Stimulated activated naive CD4-positive, alpha-beta T cell (primary cell): ENCODE results near the gene DAAM1.

ENCODE experiments used
- DNase-seq, 6 experiments: peaks; one replicate each; lab custom pipeline; 2025; lab: John Stamatoyannopoulos, UW

Gene DAAM1

DNA sequence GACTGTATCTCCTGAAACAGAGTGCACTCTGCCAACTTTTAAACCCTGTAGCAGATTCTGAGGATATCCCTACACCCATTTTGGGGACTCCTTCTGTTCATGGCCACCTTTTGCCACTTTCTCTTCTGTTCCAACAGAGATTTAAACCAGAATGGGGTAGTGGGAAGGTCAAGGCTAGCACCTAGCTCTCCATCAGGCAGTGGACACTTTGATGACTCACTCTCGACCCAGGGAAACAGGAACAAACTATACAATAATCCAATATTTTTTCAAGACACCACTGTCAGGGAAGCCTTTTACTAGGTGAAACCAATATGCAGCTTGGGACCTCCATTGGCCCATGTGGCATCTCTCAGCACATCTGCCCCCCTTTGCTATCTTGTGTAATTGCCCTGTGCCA, 103.6 kb downstream of the DAAM1 start:
- no peak for DNase-seq

DNA sequence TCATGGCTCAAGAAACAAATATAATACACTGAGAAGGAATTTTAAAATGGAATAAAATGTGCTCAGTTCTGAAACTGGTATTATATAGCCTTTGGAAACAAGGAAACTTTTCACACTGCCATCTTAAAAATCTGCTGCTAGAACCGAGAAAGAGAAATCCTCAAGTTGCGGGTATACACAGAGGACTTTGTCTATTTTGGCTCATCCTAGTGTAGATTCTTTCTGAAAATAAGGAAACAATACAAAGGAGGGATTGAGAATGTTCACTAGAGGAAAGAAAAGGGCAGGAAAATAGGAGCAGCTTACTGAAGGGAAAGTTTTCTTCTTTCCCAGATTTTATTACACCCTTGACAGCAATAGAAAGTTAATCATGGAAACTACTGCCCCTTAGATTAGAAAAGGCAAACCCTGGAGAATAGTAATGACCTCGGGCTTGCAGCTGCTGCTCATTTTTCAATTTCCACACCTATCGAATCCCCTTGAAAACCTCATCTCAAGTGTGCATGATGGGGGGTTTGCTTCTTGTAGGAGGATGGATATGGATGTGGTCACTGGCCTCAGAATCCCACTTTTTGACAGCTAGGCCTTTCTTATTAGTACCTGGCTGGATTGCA, 104.6 kb downstream of the DAAM1 start:
- DNase-seq, result no peak

DNA sequence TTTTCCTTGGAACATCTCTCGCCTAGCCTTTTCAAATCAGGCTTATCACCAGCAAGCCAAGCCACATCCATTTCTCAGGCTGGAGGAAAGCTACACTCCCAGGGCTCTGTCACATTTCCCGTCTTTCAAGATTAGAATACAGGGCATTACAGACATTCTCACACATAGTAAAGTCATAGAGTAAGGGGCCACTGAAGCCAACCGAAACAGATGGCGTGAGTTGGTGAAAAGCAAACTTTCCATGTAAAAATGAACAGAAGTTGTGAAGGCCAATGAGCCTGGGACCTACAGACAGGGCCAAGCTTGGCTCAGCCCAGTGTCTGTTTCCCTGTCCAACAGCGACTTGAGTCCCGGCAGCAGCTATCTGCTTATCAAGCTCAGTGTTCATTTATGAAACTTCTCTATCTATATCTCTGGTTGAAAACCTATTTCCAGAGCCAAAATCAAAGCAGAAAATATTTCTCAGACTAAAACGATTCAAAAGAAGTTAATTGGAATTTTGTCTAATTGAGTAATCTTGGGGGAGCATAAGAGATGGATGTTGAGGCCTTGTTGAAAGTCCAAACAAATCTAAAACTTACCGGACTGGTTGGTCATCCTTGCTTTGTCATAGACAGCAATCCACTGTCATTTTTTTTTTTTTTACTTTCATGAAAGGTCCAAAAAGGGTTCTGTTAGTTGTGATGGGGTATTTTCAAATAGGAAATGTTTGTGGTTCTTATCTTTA, 105.6 kb downstream of the DAAM1 start:
- DNase-seq, result no peak

- no peak for DNase-seq
Observed at GRCh38 chr14:59294662-59294992, 106.2 kb downstream of the DAAM1 start.

- no peak for DNase-seq
Observed at GRCh38 chr14:59295951-59296350, 107.5 kb downstream of the DAAM1 start.

DNA sequence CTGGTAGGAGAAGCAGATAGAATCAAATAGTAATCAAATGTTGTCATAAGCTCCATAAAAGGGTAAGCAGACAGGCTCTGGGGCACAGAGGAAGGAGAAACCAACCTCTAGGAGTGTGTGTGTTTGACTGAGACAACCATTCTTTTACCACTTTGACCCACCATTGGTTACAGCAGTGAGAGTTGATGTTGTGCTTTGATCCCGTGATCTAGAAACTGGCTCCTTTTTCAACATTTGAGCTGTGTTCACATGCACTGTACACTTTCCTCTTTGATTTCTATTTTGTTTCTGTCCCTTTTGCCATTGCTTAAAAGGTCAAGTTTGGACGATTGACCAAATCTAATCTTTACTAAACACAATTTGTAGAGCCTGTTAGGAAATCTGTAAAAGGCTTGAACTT, 108.0 kb downstream of the DAAM1 start:
- no peak for DNase-seq

- no peak for DNase-seq
Observed at GRCh38 chr14:59297071-59297776, 108.8 kb downstream of the DAAM1 start.

- no peak for DNase-seq
Observed at GRCh38 chr14:59299731-59300130, 111.3 kb downstream of the DAAM1 start.

- DNase-seq, result no peak
Observed at GRCh38 chr14:59301354-59301753, 112.9 kb downstream of the DAAM1 start.

- no peak for DNase-seq
Observed at GRCh38 chr14:59302313-59302712, 113.8 kb downstream of the DAAM1 start.

- DNase-seq, result no peak
Observed at GRCh38 chr14:59303216-59303615, 114.7 kb downstream of the DAAM1 start.

- no peak for DNase-seq
Observed at GRCh38 chr14:59305231-59305630, 116.8 kb downstream of the DAAM1 start.

GRCh38 chr14:59305836-59306555, 117.5 kb downstream of the DAAM1 start:
- no peak for DNase-seq

DNA sequence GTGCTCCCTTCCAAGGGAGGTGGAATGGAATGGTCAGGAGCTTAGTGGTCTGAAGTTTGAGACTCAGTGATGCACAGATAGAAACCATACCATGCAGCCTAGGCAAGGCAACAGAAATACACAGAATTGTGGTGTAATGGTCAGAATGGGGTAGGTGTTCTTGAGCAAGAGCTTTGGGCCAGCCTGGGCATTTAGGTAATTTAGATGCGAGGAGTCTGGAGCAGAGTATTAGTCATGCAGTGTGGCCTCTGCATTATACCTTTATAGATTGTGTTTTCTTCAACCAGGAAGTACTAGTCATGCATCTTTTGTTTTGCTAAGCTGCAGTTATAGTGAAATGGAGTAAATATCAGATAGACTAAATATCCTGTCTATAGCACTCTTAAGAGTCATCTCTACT, 118.3 kb downstream of the DAAM1 start:
- DNase-seq, result no peak

- no peak for DNase-seq
Observed at GRCh38 chr14:59308086-59308485, 119.6 kb downstream of the DAAM1 start.

GRCh38 chr14:59308673-59309072, 120.2 kb downstream of the DAAM1 start:
- DNase-seq, result no peak

GRCh38 chr14:59309291-59309900, 120.9 kb downstream of the DAAM1 start:
- DNase-seq, result no peak

DNA sequence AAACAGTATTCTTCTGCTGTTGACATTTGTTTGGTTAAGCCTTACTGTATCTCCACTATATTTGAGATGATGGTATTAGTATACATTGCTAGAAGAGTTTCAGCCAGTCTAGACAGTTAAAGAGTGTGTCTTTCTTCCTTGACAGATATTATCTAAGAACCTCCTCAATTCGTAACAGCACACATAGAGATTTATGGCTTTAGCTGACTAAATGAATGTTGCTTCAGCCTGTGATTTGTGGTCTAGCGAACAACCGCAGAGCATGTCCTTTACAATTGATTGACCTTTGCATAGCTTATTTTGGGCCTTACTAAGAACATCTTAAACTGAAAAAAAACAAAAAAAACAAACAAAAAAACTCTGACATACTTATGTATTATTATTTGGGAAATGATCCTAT, 122.2 kb downstream of the DAAM1 start:
- DNase-seq, result no peak

DNA sequence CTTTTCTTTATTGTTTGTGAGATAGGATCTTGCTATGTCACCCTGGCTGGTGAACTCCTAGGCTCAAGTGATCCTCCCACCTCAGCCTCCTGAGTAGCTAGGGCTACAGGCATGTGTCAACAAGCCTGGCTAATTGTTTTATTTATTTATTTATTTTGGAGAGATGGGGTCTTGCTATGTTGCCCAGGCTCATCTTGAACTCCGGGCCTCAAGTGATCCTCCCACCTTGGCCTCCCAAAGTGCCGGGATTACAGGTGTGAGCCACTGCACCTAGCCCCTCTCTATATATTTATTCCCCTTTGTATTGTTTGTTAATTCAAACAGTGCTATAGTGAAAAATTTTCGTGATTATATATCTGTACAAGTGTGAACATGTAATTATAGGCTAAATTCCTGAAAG, 123.3 kb downstream of the DAAM1 start:
- DNase-seq, result no peak

- DNase-seq, result no peak
Observed at GRCh38 chr14:59313144-59313651, 124.7 kb downstream of the DAAM1 start.

DNA sequence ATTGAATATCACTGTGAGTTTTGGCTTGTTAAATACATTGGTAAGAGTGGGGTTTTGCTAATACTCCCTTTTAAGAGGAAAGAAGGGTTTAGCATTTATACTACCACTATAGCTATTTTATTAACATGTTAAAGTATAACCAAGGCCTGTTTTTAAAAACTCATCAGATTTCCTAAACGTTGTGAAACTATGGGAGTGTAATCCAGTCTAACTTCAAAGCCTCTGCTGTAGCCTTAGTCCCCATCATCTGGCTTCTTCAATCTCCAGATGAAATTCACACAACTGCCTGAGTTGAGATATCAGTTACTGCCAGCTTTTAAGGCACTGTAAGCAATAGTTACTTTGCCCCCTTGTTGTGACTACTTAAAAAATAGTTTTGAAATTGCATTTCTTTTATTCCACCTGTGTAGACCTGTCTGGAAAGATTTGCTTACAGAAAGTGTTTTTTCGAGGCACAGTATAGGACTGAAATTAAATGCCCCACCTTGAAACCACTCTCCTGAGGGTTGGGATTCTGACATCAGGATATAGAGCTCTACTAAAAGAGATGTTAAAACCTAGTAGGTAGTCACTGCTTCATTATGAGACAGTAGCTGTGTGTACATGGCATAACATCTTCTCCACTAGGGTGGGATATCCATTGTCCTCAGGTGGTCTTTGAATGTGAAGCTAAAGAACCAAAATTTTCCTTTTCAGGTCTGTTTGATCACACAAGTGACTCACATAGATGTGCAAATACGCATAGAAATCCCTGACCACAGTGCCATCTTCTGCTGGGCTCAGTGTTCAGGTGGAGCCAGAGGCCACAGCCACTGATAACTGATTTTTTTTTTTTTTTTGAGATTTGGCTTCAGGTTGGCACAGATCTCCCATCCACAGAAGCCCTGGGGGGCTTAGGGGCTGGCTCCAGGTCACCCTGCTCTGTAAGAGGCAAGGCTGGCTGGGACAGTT, 125.5 kb downstream of the DAAM1 start:
- DNase-seq, result no peak
